Tibial nerve (tissue), 4 donors: ENCODE data around the gene UXS1. TPM values are rescaled to one million over a fixed set of nuclear protein-coding genes. Genes with fewer than 3 reads are reported as not detected.
"Not testable (repeated sequence)": the region's sequence is repeated elsewhere in the genome, so short reads cannot be mapped to it uniquely, and the experiment has no call there.

ENCODE experiments used
- DNase-seq, 2 donors: peaks; one replicate each; pipeline ENCODE4 v3.0.0-alpha.2; 2019; ENCODE audit warnings: low spot score in 2 of 2
- H3K27ac ChIP-seq, 4 donors: fragments of 200-600 bp; sonication (generic) in 3 of 4; one replicate each; pipeline ENCODE4 v1.5.1; 2017 to 2019; ENCODE audit warnings: mild to moderate bottlenecking in 1 of 4
- H3K27me3 ChIP-seq, 2 donors: fragments of 200-600 bp; sonication (generic) in 1 of 2; one replicate each; pipeline versions ENCODE4 v1.5.1 to v1.6.0; 2017 to 2019
- H3K36me3 ChIP-seq, 3 donors: fragments of 200-600 bp; sonication (generic); one replicate each; pipeline ENCODE4 v1.5.1; 2018 to 2019
- H3K4me1 ChIP-seq, 4 donors: fragments of 200-600 bp; sonication (generic) in 3 of 4; one replicate each; pipeline ENCODE4 v1.5.1; 2017 to 2019
- H3K4me3 ChIP-seq, 4 donors: fragments of 200-600 bp; sonication (generic) in 3 of 4; one replicate each; pipeline ENCODE4 v1.5.1; 2017 to 2019; ENCODE audit warnings: mild to moderate bottlenecking in 1 of 4, moderate library complexity in 1 of 4
- H3K9me3 ChIP-seq, 4 donors: fragments of 200-600 bp; sonication (generic) in 3 of 4; one replicate each; pipeline ENCODE4 v1.5.1; 2017 to 2019
- CTCF ChIP-seq, 5 experiments: fragments of 200-600 bp in 3 of 5; fragments of 450-650 bp in 2 of 5; sonication (generic) in 3 of 5; IDR thresholded peaks; one replicate each; pipeline ENCODE4 v1.5.1; 2016 to 2019; ENCODE audit warnings: antibody characterized with exemption in 5 of 5, mild to moderate bottlenecking in 3 of 5, moderate library complexity in 2 of 5
- EP300 ChIP-seq, 2 donors: sonication (generic); formaldehyde crosslinking; IDR thresholded peaks; one replicate each; pipeline ENCODE4 v1.6.1; 2017; ENCODE audit warnings: antibody characterized with exemption in 2 of 2, mild to moderate bottlenecking in 1 of 2
- POLR2A ChIP-seq, 2 donors: fragments of 450-650 bp; IDR thresholded peaks; one replicate each; pipeline ENCODE4 v1.6.1; 2017; ENCODE audit warnings: antibody characterized with exemption in 2 of 2, mild to moderate bottlenecking in 2 of 2, moderate library complexity in 2 of 2
- WGBS, 2 donors: methylation state at CpG; one replicate each; pipeline ENCODE4 v1.1.5; 2018; 5-methylcytosine and 5-hydroxymethylcytosine counted together
- total RNA-seq, 4 donors: library from RNA; depleted of rRNA; stranded (reverse); fragments of >200 nt; gene quantifications; one replicate each; pipeline ENCODE4 v1.1.0, GENCODE V29; 2016

The UXS1 gene
- total RNA-seq, 4 donors from 2014 or later: 38.5 to 78.9 (median 51.3) TPM

DNA sequence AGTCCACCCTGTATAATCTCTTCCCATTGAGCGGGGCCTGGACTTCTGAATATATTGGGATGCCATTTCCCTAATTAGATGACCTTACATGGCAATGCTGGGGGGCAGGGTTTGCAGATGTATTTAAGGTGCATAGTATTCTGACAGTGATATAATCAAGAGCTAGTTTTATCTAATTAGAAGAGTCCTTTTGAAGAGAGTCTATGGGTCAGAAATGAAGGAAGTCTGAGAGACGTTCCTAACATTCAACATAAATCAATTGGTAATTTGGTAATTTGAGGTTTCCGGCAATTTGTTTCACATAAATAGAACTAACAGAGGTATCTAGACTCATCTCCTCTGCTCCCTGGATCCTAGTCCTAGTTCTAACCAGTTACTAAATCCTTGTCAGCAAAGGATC lies 25.7 kb upstream of the UXS1 start:
- no peak overlapping the region for H3K27ac ChIP-seq
- no peaks in the 10 kb centered on the region for H3K4me1 ChIP-seq
- H3K4me3 ChIP-seq: no peak overlapping the region
- TF ChIP-seq POLR2A (IDR thresholded peaks at IDR 0.05) (no peak), EP300 (IDR thresholded peaks at IDR 0.05) (no peak), CTCF (IDR thresholded peaks at IDR 0.05) (no peak)
- no peaks in the 10 kb centered on the region for H3K36me3 ChIP-seq
- 85 to 86% methylated on average over 3 of the region's 3 CpGs for WGBS, 2 donors
- DNase-seq: no peak
- H3K9me3 ChIP-seq: no peaks in the 10 kb centered on the region
- no peaks in the 10 kb centered on the region for H3K27me3 ChIP-seq

DNA sequence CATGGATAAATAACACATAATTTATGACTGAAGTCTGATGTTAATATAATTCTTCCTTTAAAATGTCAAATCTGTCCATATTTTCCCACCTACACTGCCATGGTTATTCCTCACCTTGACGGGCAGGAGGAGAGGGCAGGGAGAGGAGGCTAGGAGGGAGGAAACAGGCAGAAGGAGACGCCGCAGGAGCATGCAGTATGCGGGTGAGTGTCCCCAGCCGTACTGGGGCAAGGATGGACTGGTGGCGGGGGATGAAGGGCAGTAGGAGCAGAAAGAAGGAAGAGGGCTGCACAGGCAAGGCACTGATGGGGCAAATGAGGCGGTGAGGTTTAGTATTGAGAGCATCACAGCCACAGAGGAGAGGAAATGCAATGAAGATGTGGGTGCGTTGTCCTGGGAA lies 25.1 kb upstream of the UXS1 start:
- WGBS, 2 donors: 91 to 96% methylated on average over 7 to 8 of the region's 8 CpGs
- H3K4me3 ChIP-seq, H3K27me3 ChIP-seq, DNase-seq, H3K9me3 ChIP-seq, H3K36me3 ChIP-seq, H3K27ac ChIP-seq, H3K4me1 ChIP-seq: not testable (repeated sequence)

GRCh38 chr2:106208874-106209273 lies 14.8 kb upstream of the UXS1 start:
- DNase-seq: no peak
- WGBS, 2 donors: 73 to 75% methylated on average over 2 of the region's 2 CpGs
- Histone ChIP-seq H3K36me3 (no peaks in the 10 kb centered on the region), H3K4me1 (no peaks in the 10 kb centered on the region), H3K4me3 (no peak overlapping the region), H3K9me3 (no peaks in the 10 kb centered on the region), H3K27ac (no peak overlapping the region), H3K27me3 (no peaks in the 10 kb centered on the region)
- TF ChIP-seq CTCF (IDR thresholded peaks at IDR 0.05): no peak
- TF ChIP-seq POLR2A (IDR thresholded peaks at IDR 0.05): no peak
- TF ChIP-seq EP300 (IDR thresholded peaks at IDR 0.05): no peak

DNA sequence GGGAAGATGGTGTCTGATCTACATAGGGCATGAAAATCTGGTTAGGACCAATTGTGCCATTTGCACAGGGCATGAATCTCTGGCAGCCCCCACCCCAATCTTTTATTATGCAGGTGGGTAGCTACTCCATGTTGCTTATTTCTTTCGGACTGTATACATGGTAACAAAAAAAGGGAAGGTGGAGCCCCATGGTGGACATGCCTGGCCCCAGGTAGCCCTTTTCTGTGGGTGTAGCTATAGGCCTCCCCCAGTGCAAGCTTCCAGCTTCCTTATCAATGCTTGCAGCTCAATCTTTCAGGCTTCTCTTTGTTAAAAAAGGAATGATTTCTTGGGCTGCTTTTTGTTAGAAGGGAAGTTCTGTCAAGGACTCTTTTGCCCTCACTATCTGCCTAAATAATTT lies 14.3 kb upstream of the UXS1 start:
- Histone ChIP-seq H3K4me3 (no peak overlapping the region), H3K36me3 (no peaks in the 10 kb centered on the region), H3K27ac (no peak overlapping the region), H3K27me3 (no peaks in the 10 kb centered on the region), H3K9me3 (no peaks in the 10 kb centered on the region), H3K4me1 (no peaks in the 10 kb centered on the region)
- TF ChIP-seq EP300 (IDR thresholded peaks at IDR 0.05) (no peak), POLR2A (IDR thresholded peaks at IDR 0.05) (no peak), CTCF (IDR thresholded peaks at IDR 0.05) (no peak)
- WGBS, 2 donors: 89 to 92% methylated on average over 1 of the region's 1 CpG
- no peak for DNase-seq

- no peak for DNase-seq
- H3K36me3 ChIP-seq: no peaks in the 10 kb centered on the region
- no peak overlapping the region for H3K27ac ChIP-seq
- WGBS, 2 donors: 90 to 94% methylated on average over 2 of the region's 2 CpGs
- no peak for TF ChIP-seq POLR2A (IDR thresholded peaks at IDR 0.05)
- TF ChIP-seq CTCF (IDR thresholded peaks at IDR 0.05): no peak
- TF ChIP-seq EP300 (IDR thresholded peaks at IDR 0.05): no peak
- no peaks in the 10 kb centered on the region for H3K4me1 ChIP-seq
- no peaks in the 10 kb centered on the region for H3K9me3 ChIP-seq
- H3K27me3 ChIP-seq: no peaks in the 10 kb centered on the region
- H3K4me3 ChIP-seq: no peak overlapping the region
Observed at GRCh38 chr2:106207246-106207645, 13.1 kb upstream of the UXS1 start.

DNA sequence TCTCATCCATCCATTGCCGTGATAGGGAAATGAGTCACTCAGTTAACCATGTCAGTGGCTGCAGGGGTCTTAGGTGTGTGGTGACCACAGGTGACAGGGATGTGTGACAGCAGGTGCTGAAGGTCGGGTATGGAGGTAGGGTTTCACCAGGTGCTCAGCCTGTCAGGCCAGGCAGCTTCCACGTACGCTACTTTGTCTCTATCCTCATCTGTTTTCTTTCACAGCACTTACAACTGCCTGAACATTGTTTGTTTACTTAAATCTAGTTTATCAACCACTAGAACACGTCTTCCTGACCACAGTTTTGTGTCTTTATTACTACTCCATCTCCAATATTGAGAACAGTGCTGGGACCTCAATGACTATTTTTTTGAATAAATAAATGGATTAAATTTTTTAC lies 11.4 kb upstream of the UXS1 start:
- no peak overlapping the region for H3K27ac ChIP-seq
- H3K9me3 ChIP-seq: no peaks in the 10 kb centered on the region
- DNase-seq: no peak
- no peaks in the 10 kb centered on the region for H3K27me3 ChIP-seq
- H3K36me3 ChIP-seq: no peaks in the 10 kb centered on the region
- no peak overlapping the region for H3K4me3 ChIP-seq
- no peaks in the 10 kb centered on the region for H3K4me1 ChIP-seq
- 76 to 80% methylated on average over 4 of the region's 5 CpGs for WGBS, 2 donors
- no peak for TF ChIP-seq EP300 (IDR thresholded peaks at IDR 0.05)
- no peak for TF ChIP-seq POLR2A (IDR thresholded peaks at IDR 0.05)
- TF ChIP-seq CTCF (IDR thresholded peaks at IDR 0.05): no peak

GRCh38 chr2:106204551-106204950 lies 10.4 kb upstream of the UXS1 start:
- not testable (repeated sequence) for H3K4me1 ChIP-seq, H3K36me3 ChIP-seq, H3K27ac ChIP-seq, H3K27me3 ChIP-seq, DNase-seq, H3K9me3 ChIP-seq, H3K4me3 ChIP-seq
- WGBS, 2 donors: 83 to 90% methylated on average over 1 of the region's 1 CpG
